Measurements from ENCODE around the gene HEG1. TPM values are rescaled to one million over a fixed set of nuclear protein-coding genes. Genes with fewer than 3 reads are reported as not detected.

Gene HEG1
- total RNA-seq, 3 donors from 2014 or later (not counting 1 experiment from before 2014, with no cell fraction given) = 52.1 to 83.5 (median 68.1) TPM

- H3K4me1 ChIP-seq (ENCODE audit: control insufficient read depth, insufficient read depth, low read length) = no peaks in the 10 kb centered on the region
- WGBS (ENCODE audit: insufficient coverage) = 79% methylated on average over 5 of the region's 5 CpGs
- no peaks in the 10 kb centered on the region for H3K9me3 Mint-ChIP-seq
- no peak overlapping the region for H3K27ac ChIP-seq (ENCODE audit: low read length)
- intact Hi-C loops (cut with micrococcal nuclease) = no loop called here
- no peak overlapping the region for H3K4me3 ChIP-seq (ENCODE audit: low read length)
- no peaks in the 10 kb centered on the region for H3K27me3 ChIP-seq (ENCODE audit: control insufficient read depth, insufficient read depth, low read length)
- ATAC-seq = no peak
- DNase-seq = no peak
- no peaks in the 10 kb centered on the region for H3K36me3 ChIP-seq (ENCODE audit: control insufficient read depth, insufficient read depth, low read length)
- H3K27me3 Mint-ChIP-seq (ENCODE audit: low read depth in 2 of 2) = peaks cover 13 to 35% of the 10 kb centered on the region in 2 donors
- H3K4me3 Mint-ChIP-seq = no peak overlapping the region
- H3K9me3 ChIP-seq (ENCODE audit: control insufficient read depth, insufficient read depth, low read length) = no peaks in the 10 kb centered on the region
- TF ChIP-seq, protein P1, sequence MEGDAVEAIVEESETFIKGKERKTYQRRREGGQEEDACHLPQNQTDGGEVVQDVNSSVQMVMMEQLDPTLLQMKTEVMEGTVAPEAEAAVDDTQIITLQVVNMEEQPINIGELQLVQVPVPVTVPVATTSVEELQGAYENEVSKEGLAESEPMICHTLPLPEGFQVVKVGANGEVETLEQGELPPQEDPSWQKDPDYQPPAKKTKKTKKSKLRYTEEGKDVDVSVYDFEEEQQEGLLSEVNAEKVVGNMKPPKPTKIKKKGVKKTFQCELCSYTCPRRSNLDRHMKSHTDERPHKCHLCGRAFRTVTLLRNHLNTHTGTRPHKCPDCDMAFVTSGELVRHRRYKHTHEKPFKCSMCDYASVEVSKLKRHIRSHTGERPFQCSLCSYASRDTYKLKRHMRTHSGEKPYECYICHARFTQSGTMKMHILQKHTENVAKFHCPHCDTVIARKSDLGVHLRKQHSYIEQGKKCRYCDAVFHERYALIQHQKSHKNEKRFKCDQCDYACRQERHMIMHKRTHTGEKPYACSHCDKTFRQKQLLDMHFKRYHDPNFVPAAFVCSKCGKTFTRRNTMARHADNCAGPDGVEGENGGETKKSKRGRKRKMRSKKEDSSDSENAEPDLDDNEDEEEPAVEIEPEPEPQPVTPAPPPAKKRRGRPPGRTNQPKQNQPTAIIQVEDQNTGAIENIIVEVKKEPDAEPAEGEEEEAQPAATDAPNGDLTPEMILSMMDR (IDR thresholded peaks at IDR 0.05) = no peak
- H3K4me1 Mint-ChIP-seq = no peaks in the 10 kb centered on the region
- no peak overlapping the region for H3K27ac Mint-ChIP-seq
- H3K36me3 Mint-ChIP-seq = no peaks in the 10 kb centered on the region
These were observed 103.4 kb downstream of the HEG1 start for GRCh38 chr3:124952282-124952855.

- Histone ChIP-seq H3K27me3 (ENCODE audit: control insufficient read depth, insufficient read depth, low read length) (no peaks in the 10 kb centered on the region), H3K9me3 (ENCODE audit: control insufficient read depth, insufficient read depth, low read length) (no peaks in the 10 kb centered on the region), H3K4me3 (ENCODE audit: low read length) (no peak overlapping the region), H3K27ac (ENCODE audit: low read length) (no peak overlapping the region), H3K36me3 (ENCODE audit: control insufficient read depth, insufficient read depth, low read length) (no peaks in the 10 kb centered on the region), H3K4me1 (ENCODE audit: control insufficient read depth, insufficient read depth, low read length) (no peaks in the 10 kb centered on the region)
- no peaks in the 10 kb centered on the region for H3K4me1 Mint-ChIP-seq
- no peak for DNase-seq
- TF ChIP-seq, protein P1 (IDR thresholded peaks at IDR 0.05) = no peak
- no peak for ATAC-seq
- no peak overlapping the region for H3K4me3 Mint-ChIP-seq
- 91% methylated on average over 8 of the region's 8 CpGs for WGBS (ENCODE audit: insufficient coverage)
- H3K36me3 Mint-ChIP-seq = no peaks in the 10 kb centered on the region
- H3K27ac Mint-ChIP-seq = no peak overlapping the region
- peaks cover 9 to 35% of the 10 kb centered on the region in 2 donors for H3K27me3 Mint-ChIP-seq (ENCODE audit: low read depth in 2 of 2)
- intact Hi-C loops (cut with micrococcal nuclease) = no loop called here
- H3K9me3 Mint-ChIP-seq = no peaks in the 10 kb centered on the region
These were observed 104.1 kb downstream of the HEG1 start for GRCh38 chr3:124951511-124952281.

- intact Hi-C loops (cut with micrococcal nuclease) = no loop called here
- H3K36me3 Mint-ChIP-seq = no peaks in the 10 kb centered on the region
- H3K36me3 ChIP-seq (ENCODE audit: control insufficient read depth, insufficient read depth, low read length) = no peaks in the 10 kb centered on the region
- H3K27ac Mint-ChIP-seq = no peak overlapping the region
- no peaks in the 10 kb centered on the region for H3K4me1 Mint-ChIP-seq
- DNase-seq (no peak), ATAC-seq (no peak)
- H3K9me3 Mint-ChIP-seq = no peaks in the 10 kb centered on the region
- no peaks in the 10 kb centered on the region for H3K27me3 ChIP-seq (ENCODE audit: control insufficient read depth, insufficient read depth, low read length)
- 97% methylated on average over 2 of the region's 3 CpGs for WGBS (ENCODE audit: insufficient coverage)
- H3K9me3 ChIP-seq (ENCODE audit: control insufficient read depth, insufficient read depth, low read length) = no peaks in the 10 kb centered on the region
- TF ChIP-seq, protein P1 (IDR thresholded peaks at IDR 0.05) = no peak
- H3K27ac ChIP-seq (ENCODE audit: low read length) = no peak overlapping the region
- no peaks in the 10 kb centered on the region for H3K4me1 ChIP-seq (ENCODE audit: control insufficient read depth, insufficient read depth, low read length)
- H3K27me3 Mint-ChIP-seq (ENCODE audit: low read depth in 2 of 2) = peaks cover 7 to 36% of the 10 kb centered on the region in 2 donors
- H3K4me3 ChIP-seq (ENCODE audit: low read length) = no peak overlapping the region
- no peak overlapping the region for H3K4me3 Mint-ChIP-seq
These were observed 105.8 kb downstream of the HEG1 start for GRCh38 chr3:124950026-124950425.

All from natural killer cell (primary cell).